HG03045 (cell line): Measurements from ENCODE around the gene CD79A.

Experiments used
- ATAC-seq: cut with Tn5 transposase; IDR thresholded peaks from one replicate; pipeline ENCODE4 v1.9.1; 2021; ENCODE audit warnings: mild to moderate bottlenecking, moderate library complexity; ENCODE audit not compliant: unreplicated experiment

The CD79A gene

GRCh38 chr19:41917676-41918075 lies 40.6 kb downstream of the CD79A start:
- no peak for ATAC-seq

DNA sequence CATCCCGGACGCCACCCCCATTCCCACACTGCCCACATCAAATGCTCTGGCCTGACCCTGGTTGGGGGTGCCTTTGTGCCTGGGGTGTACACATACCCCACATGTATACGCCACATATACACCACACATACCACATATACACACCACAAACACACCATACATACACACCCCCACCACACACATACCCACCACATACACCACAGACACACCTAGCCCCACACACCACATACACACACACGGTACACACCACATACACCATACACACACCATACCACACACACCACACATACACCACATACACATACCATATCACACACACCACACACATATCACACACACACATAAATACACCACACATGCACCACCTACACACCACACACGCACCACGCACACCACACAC lies 41.0 kb downstream of the CD79A start:
- ATAC-seq: no peak

GRCh38 chr19:41918653-41919244 lies 41.7 kb downstream of the CD79A start:
- ATAC-seq: no peak

DNA sequence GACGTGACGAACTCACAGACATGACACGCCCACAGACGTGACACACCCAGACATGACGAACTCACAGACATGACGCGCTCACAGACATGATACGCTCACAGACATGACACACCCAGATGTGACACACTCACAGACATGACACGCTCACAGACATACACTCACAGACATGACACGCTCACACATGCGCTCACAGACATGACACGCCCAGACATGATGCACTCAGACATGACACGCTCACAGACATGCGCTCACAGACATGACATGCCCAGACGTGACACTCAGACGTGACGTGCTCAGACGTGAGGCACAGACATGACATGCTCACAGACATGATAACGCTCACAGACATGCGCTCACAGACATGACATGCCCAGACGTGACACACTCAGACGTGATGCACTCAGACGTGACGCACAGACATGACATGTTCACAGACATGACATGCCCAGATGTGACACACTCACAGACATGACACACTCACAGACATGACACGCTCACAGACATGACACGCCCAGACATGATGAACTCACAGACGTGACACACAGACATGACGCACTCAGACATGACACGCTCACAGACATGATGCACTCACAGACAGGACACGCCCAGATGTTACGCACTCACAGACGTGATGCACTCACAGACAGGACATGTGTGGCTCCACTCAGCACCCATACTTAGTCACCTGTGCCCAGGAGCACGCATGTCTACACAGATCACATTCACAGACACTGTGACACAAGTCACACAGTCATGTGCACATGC lies 43.1 kb downstream of the CD79A start:
- ATAC-seq: no peak

DNA sequence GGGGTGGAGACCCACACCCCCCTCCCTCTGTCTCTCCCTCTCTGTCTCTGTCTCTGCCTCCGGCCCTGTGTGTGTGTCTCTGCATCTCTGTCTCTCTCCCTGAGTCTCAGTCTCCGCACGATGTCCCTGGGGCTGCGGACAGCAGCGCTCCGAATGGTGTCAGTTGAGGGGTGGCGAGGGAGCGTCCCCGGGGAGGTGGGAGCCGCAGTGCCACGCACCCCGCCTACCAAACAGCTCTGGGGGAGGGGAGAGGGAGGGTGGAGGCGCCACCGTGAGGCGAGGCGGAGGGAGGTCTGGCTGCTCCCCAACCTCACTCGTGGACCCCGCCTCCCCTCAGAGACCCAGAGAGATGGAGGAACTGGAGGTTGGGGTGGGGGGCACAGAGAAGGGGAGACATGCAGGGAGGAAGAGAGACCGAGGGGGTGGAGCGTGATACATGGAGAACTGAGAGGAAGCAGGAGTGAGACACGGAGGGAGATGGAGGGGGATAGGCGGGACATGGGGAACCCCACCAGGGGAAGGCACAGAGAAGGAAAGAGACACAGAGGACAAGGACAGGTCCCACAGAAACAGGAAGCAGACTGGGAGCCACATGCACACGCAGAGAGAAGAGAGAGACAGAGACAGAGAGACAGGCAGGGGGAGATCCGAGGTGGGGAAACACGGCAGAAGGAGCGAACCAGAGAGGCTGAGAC lies 44.0 kb downstream of the CD79A start:
- no peak for ATAC-seq

DNA sequence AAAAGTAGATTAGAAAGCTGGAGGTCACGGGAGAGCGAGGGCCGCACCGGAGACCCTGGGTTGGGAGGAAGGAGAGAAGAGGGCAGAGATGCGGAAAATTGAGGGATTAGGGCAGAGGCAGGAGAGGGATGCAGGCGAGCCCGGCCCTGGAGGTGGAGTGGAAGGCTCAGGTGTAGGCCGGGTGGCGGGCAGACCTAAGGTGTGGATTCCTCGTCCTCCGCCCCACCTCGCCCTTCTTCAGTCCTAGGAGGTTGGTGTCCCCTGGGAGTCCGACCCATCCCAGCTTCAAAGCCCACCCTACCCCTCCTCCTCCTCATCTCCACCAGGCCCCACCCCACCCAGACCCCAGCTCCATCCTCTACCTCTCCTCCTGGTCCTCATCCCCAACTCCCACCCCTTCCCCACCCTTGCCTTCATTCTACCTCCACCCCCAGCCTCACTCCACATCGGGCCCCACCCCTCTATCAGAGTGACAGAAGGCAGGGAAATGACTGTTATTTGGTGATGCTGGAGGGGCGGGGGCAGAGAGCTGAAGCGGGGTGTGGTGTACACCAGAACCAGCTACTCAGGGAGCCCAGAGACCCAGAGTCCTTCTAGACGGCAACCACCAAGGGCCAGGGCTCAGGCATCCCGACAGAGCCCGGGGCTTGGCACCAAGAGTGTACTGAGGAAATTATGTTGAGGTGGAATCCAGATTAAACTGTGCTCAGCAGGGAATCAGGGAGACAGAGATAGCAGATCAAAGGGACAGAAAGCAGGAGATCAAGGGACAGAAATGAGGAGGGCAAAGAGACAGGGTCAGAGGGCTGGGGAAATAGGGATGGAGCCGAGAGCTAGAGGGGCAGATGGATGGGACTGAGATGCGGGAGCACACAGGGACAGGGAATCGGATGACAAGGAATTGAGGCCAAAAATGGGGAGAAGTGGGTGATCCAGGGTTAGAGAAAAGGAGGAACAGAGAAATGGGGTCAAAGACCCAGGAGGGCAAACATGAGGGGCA lies 44.8 kb downstream of the CD79A start:
- ATAC-seq: no peak

- ATAC-seq: no peak
These were observed 45.5 kb downstream of the CD79A start for GRCh38 chr19:41922585-41922984.

GRCh38 chr19:41923045-41923788 lies 46.1 kb downstream of the CD79A start:
- ATAC-seq: no peak

GRCh38 chr19:41924151-41925145 lies 47.4 kb downstream of the CD79A start:
- ATAC-seq: no peak

- ATAC-seq: no peak
These were observed 48.3 kb downstream of the CD79A start for GRCh38 chr19:41925208-41926003.

GRCh38 chr19:41926028-41926762 lies 49.1 kb downstream of the CD79A start:
- ATAC-seq: no peak

- ATAC-seq: no peak
These were observed 49.9 kb downstream of the CD79A start for GRCh38 chr19:41926763-41927496.

DNA sequence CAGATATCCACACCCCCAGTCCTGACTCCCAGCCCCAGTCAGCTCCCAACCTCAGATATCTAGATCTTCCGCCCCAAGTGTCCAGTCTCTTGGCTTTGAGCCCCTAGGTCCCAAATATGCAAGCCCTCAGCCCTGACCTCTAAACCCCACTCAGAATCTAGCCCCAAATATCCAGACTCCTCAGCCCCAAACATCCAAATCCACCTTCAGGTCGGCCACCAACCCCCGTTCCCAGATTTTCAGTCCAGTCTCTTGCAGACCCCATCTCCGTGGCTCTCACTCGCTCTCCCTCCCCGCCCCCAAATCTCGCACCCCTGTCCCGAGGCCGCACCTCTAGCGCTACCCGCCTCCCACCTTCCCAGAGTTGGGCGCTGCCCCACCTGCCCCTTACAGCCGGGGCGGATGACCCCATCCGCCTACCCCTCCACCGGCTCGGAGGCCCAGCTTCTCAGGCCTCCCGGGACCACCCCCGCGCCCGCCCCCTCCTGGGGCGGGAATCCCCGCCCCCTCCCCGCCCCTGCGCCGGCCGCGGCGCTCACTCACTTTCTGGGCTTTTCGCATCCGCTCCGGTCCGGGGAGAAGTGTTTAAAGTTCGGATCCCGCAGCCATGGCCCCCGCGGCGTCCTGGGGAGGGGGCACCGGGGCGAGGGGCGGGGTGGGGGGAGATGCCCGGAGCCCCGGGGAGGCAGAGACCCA lies 50.6 kb downstream of the CD79A start:
- ATAC-seq: no peak

DNA sequence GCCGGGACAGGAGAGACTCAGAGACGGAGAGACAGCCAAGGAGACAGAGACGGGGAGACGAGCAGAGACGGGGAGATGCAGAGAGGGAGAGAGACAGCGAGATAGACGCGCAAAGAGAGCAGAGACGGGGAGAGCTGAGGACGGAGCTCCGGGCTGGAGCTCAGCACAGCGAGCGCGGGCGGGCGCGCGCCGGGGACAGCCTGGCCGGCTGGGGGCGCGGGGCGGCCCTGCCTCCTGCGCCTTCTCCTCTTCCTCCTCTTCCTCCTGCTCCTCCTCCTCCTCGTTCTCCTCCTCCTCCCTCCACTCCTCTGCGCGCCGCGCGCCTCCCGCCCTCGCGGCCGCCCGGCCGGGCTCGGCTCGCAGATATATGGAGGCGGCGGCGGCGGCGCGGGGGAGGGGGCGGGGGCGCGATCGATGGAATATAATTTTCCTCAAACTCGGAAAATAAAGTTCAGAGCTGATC lies 51.2 kb downstream of the CD79A start, which contains the start of gene ERFL:
ERFL (minus strand) TSS at position 229 of the 463 bp plus-strand sequence. CDS start 15,530 bp downstream, outside the sequence.
- ATAC-seq: no peak

DNA sequence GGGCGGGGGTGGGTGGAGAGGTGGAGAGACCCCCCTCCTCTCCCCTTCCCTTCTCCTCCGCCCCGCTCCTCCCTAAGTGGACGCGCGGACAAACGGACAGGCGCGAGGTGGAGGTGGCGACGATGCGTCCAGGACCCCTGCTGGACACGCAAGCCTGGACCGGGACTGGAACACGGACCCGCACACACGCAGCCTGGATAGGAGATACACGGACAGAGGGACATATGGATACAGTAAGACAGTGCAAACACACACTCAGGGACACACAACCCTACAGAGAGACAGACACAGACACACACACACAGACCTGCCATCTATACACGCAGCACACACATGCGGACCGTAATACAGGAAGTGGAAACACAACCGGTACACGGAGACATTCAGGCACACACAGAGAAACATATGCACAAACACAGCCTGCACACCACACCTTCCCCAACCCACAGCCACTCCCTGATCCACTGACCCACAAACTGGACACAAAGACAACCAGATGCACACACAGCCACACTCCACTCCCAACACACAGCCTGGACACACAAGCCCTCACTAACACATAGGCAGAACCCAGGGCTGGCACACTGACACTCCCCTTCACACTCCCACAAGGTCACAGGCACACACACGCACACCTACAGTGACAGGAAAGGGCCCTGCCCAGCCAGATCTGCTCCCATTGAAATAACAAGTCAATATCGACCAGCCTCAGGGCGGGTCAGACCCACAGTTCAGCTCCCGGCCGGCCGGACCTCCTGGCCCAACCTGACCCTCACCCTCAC lies 51.9 kb downstream of the CD79A start:
- ATAC-seq: no peak
